SK-N-MC (cell line): ENCODE measurements around the gene IFI16.

ENCODE experiments used
- EZH2 ChIP-seq: fragments of 200-600 bp; sonication (generic); IDR thresholded peaks from one replicate; pipeline ENCODE4 v1.6.1; 2017; ENCODE audit warnings: antibody characterized with exemption
- POLR2AphosphoS5 ChIP-seq: IDR thresholded peaks from 2 replicates; pipeline ENCODE4 v1.6.1; 2012; ENCODE audit warnings: mild to moderate bottlenecking, low read depth, low read length, borderline replicate concordance

DNA sequence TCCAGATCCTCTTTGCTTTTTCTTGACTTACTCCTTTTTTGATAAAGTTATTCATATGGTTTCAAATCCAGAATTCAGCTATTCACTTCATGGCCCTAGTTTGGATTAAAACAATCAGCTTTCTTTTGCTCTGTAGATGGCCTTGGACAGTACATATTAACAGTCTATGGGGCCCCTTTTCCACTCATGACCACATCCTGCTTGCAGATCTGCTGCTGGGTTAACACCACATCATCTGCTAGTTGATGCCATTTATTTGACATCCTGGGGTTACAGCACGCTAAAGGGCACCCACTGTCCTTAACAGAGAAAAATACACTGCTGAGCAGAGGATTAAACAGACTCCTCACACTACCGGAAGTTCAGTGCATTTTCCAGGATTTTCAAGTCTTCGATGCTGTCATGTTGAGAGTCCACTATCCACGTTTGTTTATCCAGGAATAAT, 941 bp upstream of the IFI16 start:
- TF ChIP-seq EZH2 (no peak), POLR2AphosphoS5 (no peak)
